Peyer's patch (tissue), 4 donors: ENCODE measurements around the gene TIMM21.

ENCODE experiments used
- POLR2A ChIP-seq, 2 donors: fragments of 450-650 bp; IDR thresholded peaks; one replicate each; pipeline ENCODE4 v1.5.1; 2017; ENCODE audit warnings: antibody characterized with exemption in 2 of 2, mild to moderate bottlenecking in 2 of 2, moderate library complexity in 2 of 2
- TF ChIP-seq, protein P1 (sequence below), 6 experiments: fragments of 450-650 bp in 4 of 6; fragments of 200-600 bp in 2 of 6; sonication (generic) in 1 of 6; IDR thresholded peaks; one replicate each; pipeline ENCODE4 v1.5.1; 2017 to 2019; ENCODE audit warnings: antibody characterized with exemption in 6 of 6, mild to moderate bottlenecking in 3 of 6, moderate library complexity in 1 of 6

DNA sequence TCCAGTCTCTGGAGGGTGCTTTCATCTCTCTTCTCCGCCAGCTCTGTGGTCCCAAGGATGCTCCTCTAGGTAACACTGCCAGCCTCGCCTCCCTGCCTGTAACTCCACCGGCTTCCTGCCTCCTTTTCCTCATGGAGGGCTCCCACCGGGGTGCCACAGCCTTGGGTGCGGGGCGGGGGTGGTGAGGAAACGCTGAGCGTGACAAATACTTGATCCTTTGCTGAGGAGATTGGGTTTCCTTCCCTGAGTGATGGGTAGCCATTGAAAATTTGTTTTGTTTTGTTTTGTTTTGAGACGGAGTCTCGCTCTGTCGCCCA is 25.1 kb downstream of the TIMM21 start:
- TF ChIP-seq, protein P1, sequence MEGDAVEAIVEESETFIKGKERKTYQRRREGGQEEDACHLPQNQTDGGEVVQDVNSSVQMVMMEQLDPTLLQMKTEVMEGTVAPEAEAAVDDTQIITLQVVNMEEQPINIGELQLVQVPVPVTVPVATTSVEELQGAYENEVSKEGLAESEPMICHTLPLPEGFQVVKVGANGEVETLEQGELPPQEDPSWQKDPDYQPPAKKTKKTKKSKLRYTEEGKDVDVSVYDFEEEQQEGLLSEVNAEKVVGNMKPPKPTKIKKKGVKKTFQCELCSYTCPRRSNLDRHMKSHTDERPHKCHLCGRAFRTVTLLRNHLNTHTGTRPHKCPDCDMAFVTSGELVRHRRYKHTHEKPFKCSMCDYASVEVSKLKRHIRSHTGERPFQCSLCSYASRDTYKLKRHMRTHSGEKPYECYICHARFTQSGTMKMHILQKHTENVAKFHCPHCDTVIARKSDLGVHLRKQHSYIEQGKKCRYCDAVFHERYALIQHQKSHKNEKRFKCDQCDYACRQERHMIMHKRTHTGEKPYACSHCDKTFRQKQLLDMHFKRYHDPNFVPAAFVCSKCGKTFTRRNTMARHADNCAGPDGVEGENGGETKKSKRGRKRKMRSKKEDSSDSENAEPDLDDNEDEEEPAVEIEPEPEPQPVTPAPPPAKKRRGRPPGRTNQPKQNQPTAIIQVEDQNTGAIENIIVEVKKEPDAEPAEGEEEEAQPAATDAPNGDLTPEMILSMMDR (IDR thresholded peaks at IDR 0.05): no peak
- TF ChIP-seq POLR2A (IDR thresholded peaks at IDR 0.05): no peak
